ENCODE measurements around the gene GDA.

The GDA gene

DNA sequence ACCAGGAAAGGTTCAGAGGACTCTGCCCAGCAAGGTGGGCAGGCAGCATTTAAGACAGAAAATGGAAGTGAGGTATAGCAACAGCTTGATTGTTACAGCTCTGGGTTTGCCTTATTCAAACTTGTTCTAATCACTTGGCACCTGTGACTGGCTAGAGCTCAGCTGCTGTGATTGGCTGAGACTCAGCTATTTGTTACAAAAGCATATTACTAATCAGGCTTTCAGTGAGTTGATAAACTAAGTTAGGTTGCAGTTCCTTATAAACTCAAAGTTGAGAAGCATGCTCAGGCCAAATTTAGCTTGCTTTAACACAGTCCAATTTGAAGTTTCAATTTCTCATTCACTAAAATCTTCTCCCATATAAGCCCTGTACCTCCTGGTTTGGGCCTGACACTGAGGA is 56.3 kb downstream of the GDA start:
- no peaks in the 10 kb centered on the region for H3K9me3 ChIP-seq
- TF ChIP-seq, protein P1, sequence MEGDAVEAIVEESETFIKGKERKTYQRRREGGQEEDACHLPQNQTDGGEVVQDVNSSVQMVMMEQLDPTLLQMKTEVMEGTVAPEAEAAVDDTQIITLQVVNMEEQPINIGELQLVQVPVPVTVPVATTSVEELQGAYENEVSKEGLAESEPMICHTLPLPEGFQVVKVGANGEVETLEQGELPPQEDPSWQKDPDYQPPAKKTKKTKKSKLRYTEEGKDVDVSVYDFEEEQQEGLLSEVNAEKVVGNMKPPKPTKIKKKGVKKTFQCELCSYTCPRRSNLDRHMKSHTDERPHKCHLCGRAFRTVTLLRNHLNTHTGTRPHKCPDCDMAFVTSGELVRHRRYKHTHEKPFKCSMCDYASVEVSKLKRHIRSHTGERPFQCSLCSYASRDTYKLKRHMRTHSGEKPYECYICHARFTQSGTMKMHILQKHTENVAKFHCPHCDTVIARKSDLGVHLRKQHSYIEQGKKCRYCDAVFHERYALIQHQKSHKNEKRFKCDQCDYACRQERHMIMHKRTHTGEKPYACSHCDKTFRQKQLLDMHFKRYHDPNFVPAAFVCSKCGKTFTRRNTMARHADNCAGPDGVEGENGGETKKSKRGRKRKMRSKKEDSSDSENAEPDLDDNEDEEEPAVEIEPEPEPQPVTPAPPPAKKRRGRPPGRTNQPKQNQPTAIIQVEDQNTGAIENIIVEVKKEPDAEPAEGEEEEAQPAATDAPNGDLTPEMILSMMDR (IDR thresholded peaks at IDR 0.05; ENCODE audit: low read depth, low read length): no peak
- H3K4me3 ChIP-seq (ENCODE audit: low read depth, low read length): no peak overlapping the region
- H3K36me3 ChIP-seq: no peaks in the 10 kb centered on the region
- no peak for DNase-seq
- H3K4me1 ChIP-seq: no peaks in the 10 kb centered on the region
- H3K27me3 ChIP-seq: no peaks in the 10 kb centered on the region

DNA sequence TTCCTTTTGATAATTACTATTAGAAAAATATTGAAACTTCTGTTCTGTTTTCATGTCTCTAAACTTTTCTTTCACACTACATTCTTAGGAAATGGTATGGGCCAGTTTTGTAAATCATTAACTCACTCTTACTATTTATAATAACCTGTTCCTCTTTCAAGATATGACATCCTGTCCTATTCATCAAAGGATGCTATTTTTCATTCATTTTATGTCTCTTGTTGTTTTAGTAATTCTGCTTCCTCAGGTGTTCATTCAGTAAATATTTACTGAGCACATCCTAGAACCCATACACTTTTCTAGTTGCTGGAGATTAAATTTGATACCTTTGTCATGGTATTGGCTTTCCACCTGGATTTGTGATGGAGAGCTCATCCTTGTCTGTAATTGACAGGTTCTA is 58.0 kb downstream of the GDA start:
- no peak overlapping the region for H3K4me3 ChIP-seq (ENCODE audit: low read depth, low read length)
- no peaks in the 10 kb centered on the region; the same call in 1 of the 2 replicates for H3K27me3 ChIP-seq
- no peaks in the 10 kb centered on the region for H3K4me1 ChIP-seq
- TF ChIP-seq, protein P1 (IDR thresholded peaks at IDR 0.05; ENCODE audit: low read depth, low read length): no peak
- DNase-seq: no peak
- no peaks in the 10 kb centered on the region for H3K9me3 ChIP-seq
- no peaks in the 10 kb centered on the region for H3K36me3 ChIP-seq

DNA sequence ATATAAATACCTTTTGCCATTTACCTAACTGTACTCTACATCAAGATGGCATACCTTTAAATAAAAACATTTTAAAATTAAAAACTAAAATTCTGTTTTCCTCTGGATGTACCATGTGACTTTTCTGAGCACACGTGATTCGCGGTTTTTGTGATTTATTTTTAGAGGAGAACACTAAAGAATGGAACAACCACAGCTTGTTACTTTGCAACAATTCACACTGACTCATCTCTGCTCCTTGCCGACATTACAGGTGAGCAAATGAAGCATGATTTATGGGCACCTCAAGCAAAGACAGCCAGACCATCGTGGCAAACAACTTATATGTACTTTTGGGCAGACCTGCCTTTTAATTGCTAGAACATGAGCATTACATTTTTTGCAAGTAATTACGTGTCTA is 61.3 kb downstream of the GDA start:
- no peak overlapping the region for H3K4me3 ChIP-seq (ENCODE audit: low read depth, low read length)
- no peaks in the 10 kb centered on the region for H3K36me3 ChIP-seq
- TF ChIP-seq, protein P1 (IDR thresholded peaks at IDR 0.05; ENCODE audit: low read depth, low read length): no peak
- H3K9me3 ChIP-seq: no peaks in the 10 kb centered on the region
- no peak for DNase-seq
- no peaks in the 10 kb centered on the region; the same call in 1 of the 2 replicates for H3K27me3 ChIP-seq
- H3K4me1 ChIP-seq: no peaks in the 10 kb centered on the region

DNA sequence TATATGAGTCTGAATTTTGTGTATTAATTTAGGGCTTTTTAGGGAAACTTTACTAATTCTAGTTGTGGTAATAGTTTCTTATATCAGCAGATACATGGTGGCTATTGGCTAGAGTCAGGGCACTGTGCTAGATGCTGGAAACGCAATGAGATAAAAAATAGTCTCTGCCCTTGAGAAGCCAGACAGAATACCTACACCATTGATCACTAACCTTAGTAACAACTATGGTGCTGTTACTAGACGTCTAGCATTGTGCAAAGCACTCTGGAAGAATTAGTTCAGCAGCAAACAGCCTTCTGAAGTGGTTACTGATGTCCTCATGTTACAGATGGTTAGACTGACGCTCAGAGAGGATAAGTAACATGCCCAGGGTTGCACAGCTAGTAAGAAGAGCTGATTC is 61.8 kb downstream of the GDA start:
- DNase-seq: no peak
- Histone ChIP-seq H3K4me3 (ENCODE audit: low read depth, low read length) (no peak overlapping the region), H3K4me1 (no peaks in the 10 kb centered on the region), H3K36me3 (no peaks in the 10 kb centered on the region), H3K27me3 (no peaks in the 10 kb centered on the region; the same call in 1 of the 2 replicates), H3K9me3 (no peaks in the 10 kb centered on the region)
- TF ChIP-seq, protein P1 (IDR thresholded peaks at IDR 0.05; ENCODE audit: low read depth, low read length): no peak

DNA sequence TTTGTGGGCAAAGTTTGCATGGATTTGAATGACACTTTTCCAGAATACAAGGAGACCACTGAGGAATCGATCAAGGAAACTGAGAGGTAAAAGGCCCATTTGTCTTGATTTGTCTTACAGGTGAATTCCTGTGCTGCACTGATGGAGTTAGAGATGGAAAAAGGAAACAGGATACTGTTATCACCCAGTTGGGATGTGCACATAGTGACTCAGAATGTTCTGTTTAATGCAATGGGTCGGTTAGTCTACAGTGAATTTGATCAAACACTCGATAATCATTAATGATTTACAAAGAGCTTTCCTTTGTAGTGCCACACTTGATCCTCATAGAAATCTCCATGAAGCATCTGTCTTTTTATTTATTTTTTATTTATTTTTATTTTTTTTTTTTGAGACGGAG is 64.7 kb downstream of the GDA start:
- Histone ChIP-seq H3K9me3 (no peaks in the 10 kb centered on the region), H3K4me3 (ENCODE audit: low read depth, low read length) (no peak overlapping the region), H3K27me3 (no peaks in the 10 kb centered on the region; the same call in 1 of the 2 replicates), H3K36me3 (no peaks in the 10 kb centered on the region), H3K4me1 (no peaks in the 10 kb centered on the region)
- TF ChIP-seq, protein P1 (IDR thresholded peaks at IDR 0.05; ENCODE audit: low read depth, low read length): no peak
- no peak for DNase-seq

DNA sequence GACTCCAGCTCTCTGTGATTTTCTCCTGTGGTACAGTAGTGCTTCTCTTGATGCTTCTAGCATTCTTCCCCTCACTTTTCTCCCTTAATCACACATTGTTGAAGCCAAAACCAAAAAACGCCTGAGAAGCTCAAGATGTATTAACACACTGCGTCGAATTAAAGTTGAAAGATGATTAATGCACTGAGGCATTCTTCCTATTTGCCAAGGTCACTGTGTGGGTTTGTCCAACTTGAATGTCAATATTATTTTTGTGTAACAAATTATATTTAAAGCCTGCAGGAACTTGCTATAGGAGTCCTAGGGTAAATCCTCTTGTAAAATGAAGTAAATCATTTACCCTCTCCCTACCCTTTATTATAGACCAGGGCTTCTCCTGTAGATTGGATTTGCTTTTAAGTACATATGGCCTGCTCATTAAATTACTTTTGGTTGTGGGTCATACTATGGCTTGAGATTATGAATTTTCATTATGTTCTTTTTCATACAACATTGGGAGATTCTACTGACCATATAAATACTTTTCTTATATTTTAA is 68.1 kb downstream of the GDA start:
- no peaks in the 10 kb centered on the region for H3K9me3 ChIP-seq
- H3K27me3 ChIP-seq: no peaks in the 10 kb centered on the region
- TF ChIP-seq, protein P1 (IDR thresholded peaks at IDR 0.05; ENCODE audit: low read depth, low read length): no peak
- H3K36me3 ChIP-seq: no peaks in the 10 kb centered on the region
- H3K4me3 ChIP-seq (ENCODE audit: low read depth, low read length): no peak overlapping the region
- H3K4me1 ChIP-seq: no peaks in the 10 kb centered on the region
- DNase-seq: no peak
